Endothelial cell (in vitro differentiated cells): ENCODE data around the gene ADCY1. TPM values are rescaled to one million over a fixed set of nuclear protein-coding genes. Genes with fewer than 3 reads are reported as not detected.

ENCODE experiments used
- DNase-seq: peaks from one replicate; pipeline ENCODE4 v3.0.0; 2021; ENCODE audit warnings: low spot score
- H3K27ac Mint-ChIP-seq: one replicate; pipeline ENCODE4 v1.8.0; 2021; ENCODE audit warnings: mixed read lengths, inconsistent platforms; ENCODE audit not compliant: unreplicated experiment
- H3K27me3 Mint-ChIP-seq: one replicate; pipeline ENCODE4 v1.8.0; 2021; ENCODE audit warnings: mild to moderate bottlenecking, moderate library complexity, mixed read lengths, inconsistent platforms; ENCODE audit not compliant: unreplicated experiment
- H3K36me3 Mint-ChIP-seq: one replicate; pipeline ENCODE4 v1.8.0; 2021; ENCODE audit warnings: mild to moderate bottlenecking, low read depth, mixed read lengths, inconsistent platforms; ENCODE audit not compliant: unreplicated experiment
- H3K4me1 Mint-ChIP-seq: one replicate; pipeline ENCODE4 v1.8.0; 2021; ENCODE audit warnings: mild to moderate bottlenecking, mixed read lengths, inconsistent platforms; ENCODE audit not compliant: unreplicated experiment
- H3K4me3 Mint-ChIP-seq: one replicate; pipeline ENCODE4 v1.8.0; 2021; ENCODE audit warnings: mild to moderate bottlenecking, mixed read lengths, inconsistent platforms; ENCODE audit not compliant: unreplicated experiment
- H3K9me3 Mint-ChIP-seq: one replicate; pipeline ENCODE4 v1.8.0; 2021; ENCODE audit warnings: mixed read lengths, inconsistent platforms; ENCODE audit not compliant: unreplicated experiment
- CTCF ChIP-seq: fragments of 200-600 bp; sonication (generic); IDR thresholded peaks from one replicate; pipeline ENCODE4 v1.5.0; 2021; ENCODE audit warnings: antibody characterized with exemption; ENCODE audit not compliant: unreplicated experiment
- total RNA-seq: library from RNA; stranded (reverse); fragmentation: NEBNext Ultra II Directional; extraction: Animal tissue kit (Norgen Biotek cat#: 25700); gene quantifications from one replicate; pipeline ENCODE4 v1.2.1, GENCODE V29; 2021; ENCODE audit not compliant: unreplicated experiment

ADCY1 gene
- total RNA-seq, 1 donor from 2014 or later = 50.7 TPM

GRCh38 chr7:45653209-45653907 lies 79.2 kb downstream of the ADCY1 start:
- Mint-ChIP-seq H3K9me3 (no peaks in the 10 kb centered on the region), H3K27ac (no peak overlapping the region), H3K36me3 (peaks cover 35% of the 10 kb centered on the region), H3K4me1 (peaks cover 32% of the 10 kb centered on the region), H3K27me3 (peaks cover 7% of the 10 kb centered on the region), H3K4me3 (no peak overlapping the region)
- no peak for DNase-seq
- no peak for TF ChIP-seq CTCF

GRCh38 chr7:45654341-45654740 lies 80.2 kb downstream of the ADCY1 start:
- Mint-ChIP-seq H3K36me3 (peaks cover 30% of the 10 kb centered on the region), H3K4me3 (no peak overlapping the region), H3K27ac (no peak overlapping the region), H3K27me3 (peaks cover 10% of the 10 kb centered on the region), H3K4me1 (peaks cover 29% of the 10 kb centered on the region), H3K9me3 (no peaks in the 10 kb centered on the region)
- TF ChIP-seq CTCF = no peak
- no peak for DNase-seq

- no peak overlapping the region for H3K4me3 Mint-ChIP-seq
- H3K27me3 Mint-ChIP-seq = peaks cover 17% of the 10 kb centered on the region
- H3K27ac Mint-ChIP-seq = no peak overlapping the region
- DNase-seq = no peak
- H3K9me3 Mint-ChIP-seq = no peaks in the 10 kb centered on the region
- H3K4me1 Mint-ChIP-seq = peaks cover 26% of the 10 kb centered on the region
- no peak for TF ChIP-seq CTCF
- H3K36me3 Mint-ChIP-seq = peaks cover 36% of the 10 kb centered on the region
Observed at GRCh38 chr7:45655539-45655938, 81.4 kb downstream of the ADCY1 start.

GRCh38 chr7:45656431-45656830 lies 82.3 kb downstream of the ADCY1 start:
- TF ChIP-seq CTCF = no peak
- no peak overlapping the region for H3K4me3 Mint-ChIP-seq
- H3K4me1 Mint-ChIP-seq = peaks cover 17% of the 10 kb centered on the region
- H3K27ac Mint-ChIP-seq = no peak overlapping the region
- peaks cover 17% of the 10 kb centered on the region for H3K27me3 Mint-ChIP-seq
- DNase-seq = no peak
- H3K36me3 Mint-ChIP-seq = peaks cover 32% of the 10 kb centered on the region
- H3K9me3 Mint-ChIP-seq = no peaks in the 10 kb centered on the region

- Mint-ChIP-seq H3K27ac (no peak overlapping the region), H3K4me3 (no peak overlapping the region), H3K36me3 (peaks cover 30% of the 10 kb centered on the region), H3K27me3 (peaks cover 15% of the 10 kb centered on the region), H3K9me3 (no peaks in the 10 kb centered on the region), H3K4me1 (peaks cover 13% of the 10 kb centered on the region)
- DNase-seq = no peak
- no peak for TF ChIP-seq CTCF
Observed at GRCh38 chr7:45657136-45657889, 83.1 kb downstream of the ADCY1 start.
